ENCODE measurements around the gene ZNF438. TPM values are rescaled to one million over a fixed set of nuclear protein-coding genes. Genes with fewer than 3 reads are reported as not detected.

ZNF438 gene
- polyA plus RNA-seq, 3 donors, result 5.4 to 11.1 (median 9.3) TPM

GRCh38 chr10:30816820-30817171, 214.9 kb downstream of the ZNF438 start:
- peaks cover 1 to 2% (median 2%) of the 10 kb centered on the region in 3 donors for H3K27me3 Mint-ChIP-seq (ENCODE audit: low read depth in 3 of 3)
- intact Hi-C loops (cut with micrococcal nuclease), result no loop called here

GRCh38 chr10:30816159-30816819, 215.4 kb downstream of the ZNF438 start:
- H3K9me3 Mint-ChIP-seq, result peaks cover 0 to 3% (median 0%) of the 10 kb centered on the region in 7 donors
- H3K27me3 Mint-ChIP-seq (ENCODE audit: low read depth in 3 of 3), result peaks cover 1 to 4% (median 2%) of the 10 kb centered on the region in 3 donors
- Histone ChIP-seq H2AFZ (ENCODE audit: insufficient read depth, low read depth, low read length, poor library complexity, severe bottlenecking) (no peak overlapping the region), H3K9ac (ENCODE audit: insufficient read depth, low read length, poor library complexity, severe bottlenecking) (no peak overlapping the region), H3K79me2 (ENCODE audit: insufficient read depth, low read length) (no peaks in the 10 kb centered on the region), H3K4me3 (replicated peaks in 1 of 3; ENCODE audit: low read depth in 2 of 3, low read length in 3 of 3) (no peak overlapping the region), H4K20me1 (ENCODE audit: insufficient read depth, low read length) (no peaks in the 10 kb centered on the region), H3K27me3 (ENCODE audit: control insufficient read depth in 2 of 2, insufficient read depth in 2 of 2, low read length in 2 of 2) (no peaks in the 10 kb centered on the region), H3K4me2 (replicated peaks; ENCODE audit: extremely low read depth, low read length, poor library complexity, severe bottlenecking) (no peak overlapping the region), H3K4me1 (ENCODE audit: control insufficient read depth in 1 of 2, insufficient read depth in 2 of 2, low read length in 2 of 2) (peaks cover 8 to 13% of the 10 kb centered on the region in 2 donors), H3K9me3 (replicated peaks in 1 of 2; ENCODE audit: control insufficient read depth in 1 of 2, insufficient read depth in 1 of 2, low read length in 2 of 2) (no peaks in the 10 kb centered on the region), H3K36me3 (replicated peaks in 1 of 2; ENCODE audit: control insufficient read depth in 1 of 2, insufficient read depth in 2 of 2, low read length in 2 of 2) (no peaks in the 10 kb centered on the region), H3K27ac (ENCODE audit: low read depth in 1 of 2, low read length in 2 of 2) (no peak overlapping the region)
- H3K36me3 Mint-ChIP-seq, result no peaks in the 10 kb centered on the region
- intact Hi-C loops (cut with micrococcal nuclease), result no loop called here
- 100% methylated on average over 4 of the region's 9 CpGs for WGBS (ENCODE audit: insufficient coverage)
- H3K27ac Mint-ChIP-seq, result no peak overlapping the region
- H3K4me1 Mint-ChIP-seq, result peaks cover 42% of the 10 kb centered on the region
- H3K4me3 Mint-ChIP-seq, result no peak overlapping the region
- no peak for TF ChIP-seq CTCF (IDR thresholded peaks at IDR 0.05)
- no peak for DNase-seq

More at GRCh38 chr10:30816820-30817171, 214.9 kb downstream of the ZNF438 start:
- H3K36me3 Mint-ChIP-seq, result no peaks in the 10 kb centered on the region
- TF ChIP-seq CTCF (IDR thresholded peaks at IDR 0.05), result no peak
- Histone ChIP-seq H3K79me2 (ENCODE audit: insufficient read depth, low read length) (no peaks in the 10 kb centered on the region), H3K4me1 (ENCODE audit: control insufficient read depth in 1 of 2, insufficient read depth in 2 of 2, low read length in 2 of 2) (peaks cover 8 to 13% of the 10 kb centered on the region in 2 donors), H4K20me1 (ENCODE audit: insufficient read depth, low read length) (no peaks in the 10 kb centered on the region), H3K9me3 (replicated peaks in 1 of 2; ENCODE audit: control insufficient read depth in 1 of 2, insufficient read depth in 1 of 2, low read length in 2 of 2) (no peaks in the 10 kb centered on the region), H3K4me2 (replicated peaks; ENCODE audit: extremely low read depth, low read length, poor library complexity, severe bottlenecking) (no peak overlapping the region), H3K27ac (ENCODE audit: low read depth in 1 of 2, low read length in 2 of 2) (no peak overlapping the region), H3K9ac (ENCODE audit: insufficient read depth, low read length, poor library complexity, severe bottlenecking) (no peak overlapping the region), H3K27me3 (ENCODE audit: control insufficient read depth in 2 of 2, insufficient read depth in 2 of 2, low read length in 2 of 2) (no peaks in the 10 kb centered on the region), H3K36me3 (replicated peaks in 1 of 2; ENCODE audit: control insufficient read depth in 1 of 2, insufficient read depth in 2 of 2, low read length in 2 of 2) (no peaks in the 10 kb centered on the region), H3K4me3 (replicated peaks in 1 of 3; ENCODE audit: low read depth in 2 of 3, low read length in 3 of 3) (no peak overlapping the region), H2AFZ (ENCODE audit: insufficient read depth, low read depth, low read length, poor library complexity, severe bottlenecking) (no peak overlapping the region)
- WGBS (ENCODE audit: insufficient coverage), result 100% methylated on average over 1 of the region's 3 CpGs
- no peak overlapping the region for H3K27ac Mint-ChIP-seq
- H3K9me3 Mint-ChIP-seq, result peaks cover 0 to 3% (median 0%) of the 10 kb centered on the region in 7 donors
- no peak overlapping the region for H3K4me3 Mint-ChIP-seq
- peaks cover 44% of the 10 kb centered on the region for H3K4me1 Mint-ChIP-seq
- DNase-seq, result no peak
